Gastrocnemius medialis (tissue), 4 donors: ENCODE results near the gene CLNK.

Experiments used
- CTCF ChIP-seq, 5 experiments: fragments of 450-650 bp in 3 of 5; fragments of 200-600 bp in 2 of 5; sonication (generic) in 2 of 5; IDR thresholded peaks in 4 of 5; conservative IDR thresholded peaks in 1 of 5; 1 replicate in 4 of 5; 2 replicates in 1 of 5; pipeline ENCODE4 v1.5.1; 2016 to 2019; ENCODE audit warnings: antibody characterized with exemption in 5 of 5, mild to moderate bottlenecking in 3 of 5, moderate library complexity in 3 of 5
- POLR2A ChIP-seq, 2 donors: fragments of 450-650 bp; IDR thresholded peaks; one replicate each; pipeline ENCODE4 v1.6.1; 2017; ENCODE audit warnings: antibody characterized with exemption in 2 of 2, mild to moderate bottlenecking in 2 of 2, moderate library complexity in 2 of 2

- no peak for TF ChIP-seq CTCF (IDR thresholded peaks at IDR 0.05 in 4 of 5, conservative IDR thresholded peaks at IDR 0.05 in 1 of 5)
- no peak for TF ChIP-seq POLR2A (IDR thresholded peaks at IDR 0.05)
These were observed 155.1 kb downstream of the CLNK start for GRCh38 chr4:10529291-10530136.
